D721Med (cell line): ENCODE data around the gene SYCE3.

ENCODE experiments used
- DNase-seq: peaks from one replicate; pipeline ENCODE4 v3.0.0; 2011; ENCODE audit warnings: low spot score; ENCODE audit not compliant: insufficient read length
- FAIRE-seq: peaks from 2 replicates; lab custom pipeline; 2011; peaks lifted over from hg19 to GRCh38; lab: Jason Lieb, UNC
- TF ChIP-seq, protein P1 (sequence below): IDR thresholded peaks from 2 replicates; pipeline ENCODE4 v1.5.1; 2012; ENCODE audit warnings: mild to moderate bottlenecking, control low read depth; ENCODE audit not compliant: insufficient read depth; ENCODE audit errors: missing control alignments

The SYCE3 gene

DNA sequence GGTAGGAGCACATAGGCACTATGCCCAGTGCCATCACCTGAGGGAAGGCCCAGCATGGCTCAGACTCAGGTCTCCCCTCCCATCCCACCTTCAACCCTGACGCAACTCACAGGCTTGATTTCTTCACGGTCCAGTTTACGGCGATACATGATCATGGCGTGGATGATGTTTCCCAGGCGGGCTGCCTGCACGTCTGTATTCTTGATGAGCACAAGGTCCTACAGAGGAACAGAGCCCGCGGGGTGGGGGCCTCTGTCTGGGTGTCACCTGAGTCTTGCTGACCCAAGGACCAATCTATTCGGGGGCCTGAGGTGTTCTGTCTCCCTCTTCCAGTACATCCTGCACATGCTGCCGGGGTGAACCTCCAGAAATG is 11.7 kb upstream of the SYCE3 start:
- no peak for FAIRE-seq
- TF ChIP-seq, protein P1, sequence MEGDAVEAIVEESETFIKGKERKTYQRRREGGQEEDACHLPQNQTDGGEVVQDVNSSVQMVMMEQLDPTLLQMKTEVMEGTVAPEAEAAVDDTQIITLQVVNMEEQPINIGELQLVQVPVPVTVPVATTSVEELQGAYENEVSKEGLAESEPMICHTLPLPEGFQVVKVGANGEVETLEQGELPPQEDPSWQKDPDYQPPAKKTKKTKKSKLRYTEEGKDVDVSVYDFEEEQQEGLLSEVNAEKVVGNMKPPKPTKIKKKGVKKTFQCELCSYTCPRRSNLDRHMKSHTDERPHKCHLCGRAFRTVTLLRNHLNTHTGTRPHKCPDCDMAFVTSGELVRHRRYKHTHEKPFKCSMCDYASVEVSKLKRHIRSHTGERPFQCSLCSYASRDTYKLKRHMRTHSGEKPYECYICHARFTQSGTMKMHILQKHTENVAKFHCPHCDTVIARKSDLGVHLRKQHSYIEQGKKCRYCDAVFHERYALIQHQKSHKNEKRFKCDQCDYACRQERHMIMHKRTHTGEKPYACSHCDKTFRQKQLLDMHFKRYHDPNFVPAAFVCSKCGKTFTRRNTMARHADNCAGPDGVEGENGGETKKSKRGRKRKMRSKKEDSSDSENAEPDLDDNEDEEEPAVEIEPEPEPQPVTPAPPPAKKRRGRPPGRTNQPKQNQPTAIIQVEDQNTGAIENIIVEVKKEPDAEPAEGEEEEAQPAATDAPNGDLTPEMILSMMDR: no peak
- no peak for DNase-seq

DNA sequence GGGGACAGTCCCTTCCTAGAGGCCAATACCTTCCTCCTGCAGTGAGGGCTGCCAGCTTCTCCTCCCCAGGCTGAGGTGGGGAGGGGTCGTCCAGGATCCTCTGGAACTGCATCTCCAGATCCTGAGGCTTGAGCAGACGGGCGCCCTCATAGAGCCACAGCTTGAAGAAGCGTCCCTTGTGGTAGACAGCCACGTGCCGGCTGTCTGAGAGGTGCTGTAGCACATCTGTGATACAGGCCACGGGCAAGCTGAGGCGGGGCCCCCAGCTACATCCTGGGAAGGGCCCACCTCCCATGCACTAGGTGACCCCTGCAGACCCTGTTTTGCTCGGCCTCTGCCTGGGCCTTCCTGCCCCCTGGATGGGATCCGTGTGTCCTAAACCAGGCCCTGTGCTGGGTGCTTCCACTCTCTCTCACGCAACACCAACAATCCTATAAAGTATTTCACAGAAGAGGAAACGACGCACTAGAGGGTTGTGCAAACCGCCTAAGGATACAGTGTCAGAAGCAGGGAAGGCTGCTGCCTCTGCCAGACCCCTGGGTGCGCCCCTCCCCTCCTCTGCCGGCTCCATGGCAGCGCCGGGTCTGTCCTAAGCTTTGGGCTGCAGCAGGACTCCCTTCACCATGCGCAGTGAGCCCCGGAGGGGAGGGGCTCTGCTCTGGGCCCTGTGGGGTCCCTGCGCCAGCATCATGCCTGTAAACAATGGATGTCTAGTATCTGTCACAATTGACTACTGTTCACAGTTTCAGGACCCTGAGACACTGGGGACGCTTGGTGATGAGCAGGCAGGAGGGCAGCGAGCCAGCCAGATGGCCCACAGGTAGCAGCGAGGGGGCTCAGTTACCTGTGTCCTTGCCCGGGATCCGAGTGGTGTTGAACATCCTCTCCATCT is 11.0 kb upstream of the SYCE3 start:
- TF ChIP-seq, protein P1: no peak
- no peak for DNase-seq
- FAIRE-seq: no peak

DNA sequence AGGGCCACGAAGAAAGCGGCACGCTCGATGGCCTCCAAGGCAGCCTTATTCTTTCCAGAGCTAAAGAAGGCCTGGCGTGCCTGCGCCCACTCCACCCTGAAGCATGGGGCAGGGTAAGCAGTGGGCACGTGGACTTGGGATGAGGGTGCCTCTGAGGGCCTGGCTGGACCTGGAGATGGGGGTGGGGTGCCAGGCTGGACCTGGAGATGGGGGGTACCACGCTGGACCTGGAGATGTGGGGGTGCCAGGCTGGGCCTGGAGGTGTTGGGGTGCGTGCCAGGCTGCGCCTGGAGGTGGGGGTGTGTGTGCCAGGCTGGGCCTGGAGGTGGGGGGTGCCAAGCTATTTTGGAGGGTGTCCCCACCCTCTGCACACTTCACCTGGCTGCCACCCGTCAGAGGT is 10.2 kb upstream of the SYCE3 start:
- TF ChIP-seq, protein P1: no peak
- no peak for DNase-seq
- FAIRE-seq: no peak

DNA sequence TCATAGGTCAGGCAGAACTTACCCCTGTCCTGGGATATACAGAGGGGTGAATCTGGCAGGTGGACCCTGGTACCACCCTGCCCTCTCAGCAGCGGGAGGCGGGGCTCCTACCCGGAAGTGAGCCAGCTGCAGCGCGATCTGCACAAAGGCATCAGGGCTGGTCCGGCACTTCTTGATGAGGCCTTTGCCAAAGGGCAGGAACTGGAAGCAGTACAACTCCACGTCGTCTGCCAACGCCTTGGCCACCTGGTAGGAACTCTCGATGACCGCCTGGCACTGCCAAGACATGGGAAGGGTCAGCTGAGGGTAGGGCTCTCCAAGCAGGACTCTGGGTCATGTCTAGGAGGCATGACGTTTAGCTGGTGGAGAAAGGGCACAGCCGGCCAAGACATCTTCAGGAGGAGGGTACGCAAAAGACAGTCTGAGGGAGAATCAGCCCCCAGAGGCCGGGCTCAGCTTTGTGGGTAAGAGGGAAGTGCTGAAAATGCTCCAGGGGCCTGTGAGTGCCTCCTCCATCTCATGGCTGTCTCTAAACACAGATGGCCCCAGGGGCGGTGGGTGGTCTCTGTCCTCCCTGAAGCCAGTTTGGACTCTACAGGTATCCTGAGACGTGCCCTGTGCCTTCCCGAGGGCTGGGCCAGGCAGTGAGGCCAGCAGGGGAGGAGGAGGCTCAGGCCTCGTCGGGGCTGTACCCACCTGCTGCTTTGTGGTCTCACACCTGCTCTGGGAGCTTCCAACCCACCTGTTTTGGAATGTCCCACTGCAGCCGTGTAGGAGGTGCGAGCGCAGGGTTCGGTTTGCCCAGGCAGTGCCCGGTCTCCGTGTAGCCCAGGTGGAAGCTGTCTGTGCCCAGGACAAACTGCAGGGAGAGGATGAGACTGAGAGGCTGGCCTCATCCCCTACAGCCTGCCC is 8.8 kb upstream of the SYCE3 start:
- TF ChIP-seq, protein P1: no peak
- no peak for FAIRE-seq

DNA sequence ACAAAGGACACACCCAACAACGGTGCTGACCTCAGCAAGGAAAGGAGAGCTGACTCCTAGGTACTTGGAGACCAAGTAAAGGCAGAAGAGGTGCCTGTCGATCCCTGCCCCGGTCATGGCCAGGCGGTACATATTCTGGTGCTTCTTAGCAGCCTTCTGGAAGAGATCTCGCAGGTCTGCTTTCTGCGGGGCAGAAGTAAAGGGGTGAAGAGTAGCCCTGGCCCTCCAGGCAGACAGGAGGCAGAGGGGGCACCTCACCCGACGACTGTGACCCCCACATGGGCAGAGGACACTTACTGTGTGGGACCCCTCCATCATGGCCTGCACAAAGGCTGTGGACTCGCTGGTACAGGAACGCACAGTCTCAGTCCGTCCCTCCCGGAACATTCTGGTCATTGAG is 8.1 kb upstream of the SYCE3 start:
- DNase-seq (no peak), FAIRE-seq (no peak)
- TF ChIP-seq, protein P1: no peak

More for the DNA sequence above, 8.8 kb upstream of the SYCE3 start:
- no peak for DNase-seq

DNA sequence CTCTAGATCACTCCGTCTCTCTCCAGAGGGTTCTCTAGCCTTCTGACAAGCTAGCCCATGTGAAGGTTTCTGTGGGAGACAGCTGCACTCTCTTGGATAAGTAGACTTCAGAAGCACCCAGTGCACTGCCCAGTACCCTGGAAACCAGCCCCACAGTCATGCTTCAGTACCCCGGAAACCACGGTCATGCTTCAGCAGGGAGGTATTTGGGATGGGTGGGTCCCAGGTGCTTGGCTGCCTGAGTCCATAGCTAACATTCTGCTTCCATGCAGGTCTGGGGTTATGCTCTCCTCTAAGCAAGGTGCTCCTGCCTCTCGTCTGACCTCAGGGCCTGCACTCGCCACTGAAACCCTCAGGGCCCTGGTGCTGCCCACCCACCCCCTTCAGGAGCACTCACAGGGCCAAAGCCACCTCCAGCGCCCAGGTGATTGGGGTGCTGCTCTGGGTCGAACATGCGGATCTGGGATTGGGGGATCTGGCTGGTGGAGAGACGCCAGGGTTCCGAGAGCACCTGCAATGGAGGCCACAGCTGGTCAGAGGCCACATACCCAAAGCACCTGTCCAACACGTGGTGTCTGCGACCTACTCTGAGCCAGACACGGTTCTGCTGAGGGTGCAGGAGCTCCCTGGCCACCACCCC is 7.3 kb upstream of the SYCE3 start:
- FAIRE-seq: no peak
- TF ChIP-seq, protein P1: no peak
- DNase-seq: no peak
